PFSK-1 (cell line): ENCODE data around the gene AOPEP.

ENCODE experiments used
- FOXP2 ChIP-seq: optimal IDR thresholded peaks from 2 replicates; pipeline ENCODE3; 2011; ENCODE audit warnings: borderline replicate concordance, control low read depth, inconsistent platforms; ENCODE audit not compliant: insufficient read depth; ENCODE audit errors: extremely low read length, extremely low read depth
- POLR2AphosphoS5 ChIP-seq: IDR thresholded peaks from 2 replicates; pipeline ENCODE4 v1.6.1; 2012; ENCODE audit warnings: low read depth, mild to moderate bottlenecking, control low read depth, low read length, moderate library complexity
- REST ChIP-seq, 2 experiments: IDR thresholded peaks; 2 replicates each; pipeline versions ENCODE4 v1.6.1 to v1.8.0; 2011 to 2012; ENCODE audit warnings: low read depth in 2 of 2, low read length in 2 of 2, control low read depth in 1 of 2, inconsistent platforms in 1 of 2, mild to moderate bottlenecking in 1 of 2, moderate library complexity in 1 of 2; ENCODE audit not compliant: insufficient read depth in 1 of 2
- SIN3A ChIP-seq: IDR thresholded peaks from 2 replicates; pipeline ENCODE4 v1.6.1; 2012; ENCODE audit warnings: mild to moderate bottlenecking, low read length, moderate library complexity, borderline replicate concordance; ENCODE audit not compliant: insufficient read depth
- TAF1 ChIP-seq: IDR thresholded peaks from 2 replicates; pipeline ENCODE4 v1.6.1; 2012; ENCODE audit warnings: low read length, control low read depth, borderline replicate concordance; ENCODE audit not compliant: insufficient read depth

Gene AOPEP

GRCh38 chr9:94925751-94926430 is 199.4 kb downstream of the AOPEP start:
- TF ChIP-seq REST (IDR thresholded peaks at IDR 0.05; ENCODE audit: insufficient read depth in 1 of 2, low read depth in 2 of 2, low read length in 2 of 2): no peak
- TF ChIP-seq POLR2AphosphoS5: no peak

- TF ChIP-seq REST (IDR thresholded peaks at IDR 0.05; ENCODE audit: insufficient read depth in 1 of 2, low read depth in 2 of 2, low read length in 2 of 2) (no peak), SIN3A (no peak), TAF1 (no peak)
Observed at GRCh38 chr9:94926431-94926800, 199.9 kb downstream of the AOPEP start.

- TF ChIP-seq FOXP2 (no peak), SIN3A (no peak), POLR2AphosphoS5 (no peak), TAF1 (no peak), REST (IDR thresholded peaks at IDR 0.05; ENCODE audit: insufficient read depth in 1 of 2, low read depth in 2 of 2, low read length in 2 of 2) (no peak)
Observed at GRCh38 chr9:94927048-94927761, 200.7 kb downstream of the AOPEP start.

- no peak for TF ChIP-seq TAF1
- no peak for TF ChIP-seq SIN3A
- TF ChIP-seq FOXP2: no peak
- no peak for TF ChIP-seq REST (IDR thresholded peaks at IDR 0.05; ENCODE audit: insufficient read depth in 1 of 2, low read depth in 2 of 2, low read length in 2 of 2)
- no peak for TF ChIP-seq POLR2AphosphoS5
Observed at GRCh38 chr9:94927762-94928670, 201.5 kb downstream of the AOPEP start.
